CD8-positive, alpha-beta memory T cell (primary cell): Measurements from ENCODE around the gene SLC7A8. TPM values are rescaled to one million over a fixed set of nuclear protein-coding genes. Genes with fewer than 3 reads are reported as not detected.

ENCODE experiments used
- CTCF ChIA-PET: fragments of 350-600 bp; sonication (Branson Sonifier 250); formaldehyde crosslinking; loops from one replicate; lab custom pipeline; 2021; ENCODE audit warnings: antibody characterized with exemption; lab: Charles Lee
- POLR2A ChIA-PET: fragments of 350-600 bp; sonication (Branson Sonifier 250); formaldehyde crosslinking; loops from one replicate; lab custom pipeline; 2021; ENCODE audit warnings: antibody characterized with exemption; lab: Charles Lee
- DNase-seq, 5 donors: peaks; one replicate each; pipeline versions ENCODE4 v3.0.0 to v3.0.0-alpha.2; 2020 to 2022; ENCODE audit warnings: mixed read lengths in 1 of 5
- H3K27ac ChIP-seq: one replicate; pipeline ENCODE4 v1.7.0; 2013; ENCODE audit warnings: low read depth, mild to moderate bottlenecking, low read length, moderate library complexity
- H3K27me3 ChIP-seq: 2 replicates; pipeline ENCODE4 v1.7.0; 2013; ENCODE audit warnings: low read length, mild to moderate bottlenecking; ENCODE audit not compliant: insufficient read depth, poor library complexity, severe bottlenecking
- H3K36me3 ChIP-seq: 2 replicates; pipeline ENCODE4 v1.7.0; 2013; ENCODE audit warnings: mild to moderate bottlenecking, low read length, moderate library complexity; ENCODE audit not compliant: insufficient read depth
- H3K4me1 ChIP-seq: 2 replicates; pipeline ENCODE4 v1.7.0; 2013; ENCODE audit warnings: mild to moderate bottlenecking, low read length, moderate library complexity; ENCODE audit not compliant: insufficient read depth
- H3K4me3 ChIP-seq: 2 replicates; pipeline ENCODE4 v1.7.0; 2013; ENCODE audit warnings: mild to moderate bottlenecking, low read length
- H3K9me3 ChIP-seq: 2 replicates; pipeline ENCODE4 v1.7.0; 2013; ENCODE audit warnings: mild to moderate bottlenecking, low read length
- H3K27ac Mint-ChIP-seq, 8 donors: one replicate each; pipeline ENCODE4 v1.8.0; 2020 to 2021; ENCODE audit warnings: mixed read lengths in 8 of 8, mild to moderate bottlenecking in 6 of 8, inconsistent platforms in 3 of 8, moderate library complexity in 3 of 8
- H3K27me3 Mint-ChIP-seq, 2 donors: one replicate each; pipeline ENCODE4 v1.8.0; 2020 to 2021; ENCODE audit warnings: mixed read lengths in 2 of 2, mild to moderate bottlenecking in 1 of 2, moderate library complexity in 1 of 2
- H3K36me3 Mint-ChIP-seq, 3 donors: one replicate each; pipeline ENCODE4 v1.8.0; 2020 to 2021; ENCODE audit warnings: mixed read lengths in 3 of 3, inconsistent platforms in 1 of 3, mild to moderate bottlenecking in 1 of 3
- H3K4me1 Mint-ChIP-seq, 3 donors: one replicate each; pipeline ENCODE4 v1.8.0; 2020 to 2021; ENCODE audit warnings: mixed read lengths in 3 of 3, inconsistent platforms in 1 of 3, mild to moderate bottlenecking in 1 of 3
- H3K4me3 Mint-ChIP-seq, 7 donors: one replicate each; pipeline ENCODE4 v1.8.0; 2020 to 2021; ENCODE audit warnings: mixed read lengths in 7 of 7, mild to moderate bottlenecking in 6 of 7, moderate library complexity in 4 of 7, inconsistent platforms in 2 of 7
- H3K9me3 Mint-ChIP-seq, 5 donors: one replicate each; pipeline ENCODE4 v1.8.0; 2020 to 2022; ENCODE audit warnings: mixed read lengths in 5 of 5, mild to moderate bottlenecking in 3 of 5, moderate library complexity in 2 of 5, inconsistent platforms in 1 of 5
- polyA plus RNA-seq: library from polyadenylated mRNA; unstranded; fragments of 300-500 nt; fragmentation: Illumina TruSeq; gene quantifications from one replicate; pipeline ENCODE4 v1.2.3, GENCODE V29; 2021
- total RNA-seq, 2 experiments: library from RNA; stranded (reverse); gene quantifications; one replicate each; pipeline ENCODE4 v1.2.3, GENCODE V29; 2021

Gene SLC7A8
- total and polyA plus RNA-seq, 3 experiments from 2014 or later, result 0.51 to 2.5 (median 1.4) TPM

GRCh38 chr14:23193432-23193831 is 10.0 kb upstream of the SLC7A8 start:
- Histone ChIP-seq H3K36me3 (no peaks in the 10 kb centered on the region), H3K4me3 (no peak overlapping the region), H3K27ac (no peak overlapping the region), H3K27me3 (no peaks in the 10 kb centered on the region), H3K4me1 (no peaks in the 10 kb centered on the region), H3K9me3 (no peaks in the 10 kb centered on the region)
- ChIA-PET CTCF (interaction anchor here (1.5 kb wide), 1 partner anchor 73 kb away, joined by 5 read pairs; no protein-coding TSS in a partner anchor), POLR2A (no interaction called here)
- Mint-ChIP-seq H3K27ac (no peak overlapping the region), H3K27me3 (peaks cover 0 to 20% of the 10 kb centered on the region in 2 donors), H3K4me3 (no peak overlapping the region), H3K4me1 (no peaks in the 10 kb centered on the region), H3K36me3 (peaks cover 0 to 5% (median 0%) of the 10 kb centered on the region in 3 donors), H3K9me3 (peaks cover 0 to 5% (median 0%) of the 10 kb centered on the region in 5 donors)
- DNase-seq, result no peak

- Mint-ChIP-seq H3K4me1 (no peaks in the 10 kb centered on the region), H3K4me3 (no peak overlapping the region), H3K36me3 (no peaks in the 10 kb centered on the region), H3K27ac (peak overlapping the region in 1 of 8 donors; percentile 41), H3K9me3 (no peaks in the 10 kb centered on the region), H3K27me3 (peaks cover 4 to 20% of the 10 kb centered on the region in 2 donors)
- ChIA-PET CTCF (interaction anchor here (1.0 to 2.1 kb wide), 7 partner anchors 10 to 359 kb away, joined by 3 to 15 read pairs (median 3); no protein-coding TSS in a partner anchor), POLR2A (no interaction called here)
- Histone ChIP-seq H3K27ac (no peak overlapping the region), H3K36me3 (no peaks in the 10 kb centered on the region), H3K4me1 (peaks cover 3% of the 10 kb centered on the region), H3K4me3 (no peak overlapping the region), H3K27me3 (no peaks in the 10 kb centered on the region), H3K9me3 (no peaks in the 10 kb centered on the region)
- DNase-seq, result no peak
These were observed 4.5 kb upstream of the SLC7A8 start for GRCh38 chr14:23187925-23188324.

- Mint-ChIP-seq H3K36me3 (no peaks in the 10 kb centered on the region), H3K4me1 (no peaks in the 10 kb centered on the region), H3K27ac (no peak overlapping the region), H3K4me3 (no peak overlapping the region), H3K27me3 (peaks cover 4 to 20% of the 10 kb centered on the region in 2 donors), H3K9me3 (no peaks in the 10 kb centered on the region)
- H3K27ac ChIP-seq, result no peak overlapping the region
- no peaks in the 10 kb centered on the region for H3K36me3 ChIP-seq
- CTCF ChIA-PET, result interaction anchor here (1.0 to 3.6 kb wide), 13 partner anchors 8 to 358 kb away, joined by 3 to 18 read pairs (median 4); partner anchors contain the start of genes ACIN1, C14orf119 and CEBPE
- H3K4me3 ChIP-seq, result no peak overlapping the region
- no peaks in the 10 kb centered on the region for H3K27me3 ChIP-seq
- peak in 1 of 5 donors; percentile 41 for DNase-seq
- H3K9me3 ChIP-seq, result no peaks in the 10 kb centered on the region
- H3K4me1 ChIP-seq, result peaks cover 8% of the 10 kb centered on the region
- POLR2A ChIA-PET, result no interaction called here
These were observed 3.6 kb upstream of the SLC7A8 start for GRCh38 chr14:23186913-23187654.

GRCh38 chr14:23185063-23185462 is 1.6 kb upstream of the SLC7A8 start:
- H3K36me3 ChIP-seq, result no peaks in the 10 kb centered on the region
- H3K27me3 ChIP-seq, result peaks cover 4% of the 10 kb centered on the region
- ChIA-PET POLR2A (no interaction called here), CTCF (interaction anchor here (0.8 to 3.6 kb wide), 6 partner anchors 62 to 116 kb away, joined by 3 to 18 read pairs (median 4); partner anchors contain the start of genes ACIN1 and C14orf119)
- no peak overlapping the region for H3K4me3 ChIP-seq
- Mint-ChIP-seq H3K9me3 (no peaks in the 10 kb centered on the region), H3K4me3 (no peak overlapping the region), H3K4me1 (peaks cover 0 to 3% (median 0%) of the 10 kb centered on the region in 3 donors), H3K36me3 (no peaks in the 10 kb centered on the region), H3K27me3 (peaks cover 4 to 27% of the 10 kb centered on the region in 2 donors), H3K27ac (no peak overlapping the region)
- peaks cover 9% of the 10 kb centered on the region for H3K4me1 ChIP-seq
- no peaks in the 10 kb centered on the region for H3K9me3 ChIP-seq
- no peak for DNase-seq
- no peak overlapping the region for H3K27ac ChIP-seq

GRCh38 chr14:23183158-23183470 is 346 bp downstream of the SLC7A8 start:
- H3K4me3 Mint-ChIP-seq, result no peak overlapping the region
- H3K4me1 ChIP-seq, result peaks cover 9% of the 10 kb centered on the region
- DNase-seq, result no peak
- H3K4me1 Mint-ChIP-seq, result peaks cover 0 to 3% (median 0%) of the 10 kb centered on the region in 3 donors
- POLR2A ChIA-PET, result no interaction called here
- H3K36me3 Mint-ChIP-seq, result no peaks in the 10 kb centered on the region
- no peaks in the 10 kb centered on the region for H3K36me3 ChIP-seq
- H3K27ac Mint-ChIP-seq, result no peak overlapping the region
- peak overlapping the region; percentile 71 for H3K4me3 ChIP-seq
- H3K27ac ChIP-seq, result no peak overlapping the region
- H3K27me3 ChIP-seq, result peaks cover 4% of the 10 kb centered on the region
- CTCF ChIA-PET, result interaction anchor here (2.1 to 2.4 kb wide), 2 partner anchors 62 to 114 kb away, joined by 5 to 17 read pairs; no protein-coding TSS in a partner anchor
- peaks cover 12 to 33% of the 10 kb centered on the region in 2 donors for H3K27me3 Mint-ChIP-seq
- H3K9me3 ChIP-seq, result no peaks in the 10 kb centered on the region
- no peaks in the 10 kb centered on the region for H3K9me3 Mint-ChIP-seq

- DNase-seq, result peak in 3 of 5 donors; percentile 9 to 50 (median 33)
- CTCF ChIA-PET, result interaction anchor here (1.7 kb wide), 1 partner anchor 88 kb away, joined by 3 read pairs; the partner anchor contains the start of gene ACIN1
These were observed 895 bp downstream of the SLC7A8 start for GRCh38 chr14:23182372-23183157.

GRCh38 chr14:23181946-23182345 is 1.5 kb downstream of the SLC7A8 start:
- CTCF ChIA-PET, result interaction anchor here (1.7 kb wide), 1 partner anchor 87 kb away, joined by 3 read pairs; the partner anchor contains the start of gene ACIN1
- DNase-seq, result no peak
- Histone ChIP-seq H3K36me3 (no peaks in the 10 kb centered on the region), H3K4me3 (peak overlapping the region; percentile 71), H3K9me3 (no peaks in the 10 kb centered on the region), H3K27me3 (peaks cover 4% of the 10 kb centered on the region), H3K27ac (no peak overlapping the region), H3K4me1 (peaks cover 9% of the 10 kb centered on the region)
- H3K9me3 Mint-ChIP-seq, result no peaks in the 10 kb centered on the region
- POLR2A ChIA-PET, result interaction anchor here (1.3 kb wide), 1 partner anchor 61 kb away, joined by 4 read pairs; no protein-coding TSS in a partner anchor
- peaks cover 0 to 3% (median 0%) of the 10 kb centered on the region in 3 donors for H3K4me1 Mint-ChIP-seq
- H3K36me3 Mint-ChIP-seq, result no peaks in the 10 kb centered on the region
- H3K4me3 Mint-ChIP-seq, result peak overlapping the region in 3 of 7 donors; percentile 6 to 21 (median 16)
- H3K27me3 Mint-ChIP-seq, result peaks cover 10 to 40% of the 10 kb centered on the region in 2 donors
- H3K27ac Mint-ChIP-seq, result no peak overlapping the region

More at GRCh38 chr14:23182372-23183157, 895 bp downstream of the SLC7A8 start:
- Histone ChIP-seq H3K4me1 (peaks cover 9% of the 10 kb centered on the region), H3K36me3 (no peaks in the 10 kb centered on the region), H3K4me3 (peak overlapping the region; percentile 71), H3K27me3 (peaks cover 4% of the 10 kb centered on the region), H3K27ac (no peak overlapping the region), H3K9me3 (no peaks in the 10 kb centered on the region)
- H3K4me1 Mint-ChIP-seq, result peaks cover 0 to 3% (median 0%) of the 10 kb centered on the region in 3 donors
- no peaks in the 10 kb centered on the region for H3K36me3 Mint-ChIP-seq
- H3K27me3 Mint-ChIP-seq, result peaks cover 12 to 36% of the 10 kb centered on the region in 2 donors
- H3K27ac Mint-ChIP-seq, result no peak overlapping the region
- H3K9me3 Mint-ChIP-seq, result no peaks in the 10 kb centered on the region
- no peak overlapping the region for H3K4me3 Mint-ChIP-seq
- POLR2A ChIA-PET, result interaction anchor here (1.3 kb wide), 1 partner anchor 62 kb away, joined by 4 read pairs; no protein-coding TSS in a partner anchor
